Left ventricle myocardium inferior (tissue), 1 donor: ENCODE data around the gene TTC17. TPM values are rescaled to one million over a fixed set of nuclear protein-coding genes. Genes with fewer than 3 reads are reported as not detected.

Source experiments
- DNase-seq: peaks from one replicate; pipeline ENCODE4 v3.0.0-alpha.2; 2020
- H3K27ac ChIP-seq: fragments of 200-600 bp; replicated peaks from 2 replicates; pipeline ENCODE4 v1.8.0; 2021
- H3K27me3 ChIP-seq: fragments of 200-600 bp; 2 replicates; pipeline ENCODE4 v1.8.0; 2021; ENCODE audit warnings: low read depth
- H3K36me3 ChIP-seq: fragments of 200-600 bp; 2 replicates; pipeline ENCODE4 v1.8.0; 2021
- H3K4me1 ChIP-seq: fragments of 200-600 bp; 2 replicates; pipeline ENCODE4 v1.8.0; 2021
- H3K4me3 ChIP-seq: fragments of 200-600 bp; 2 replicates; pipeline ENCODE4 v1.8.0; 2021; ENCODE audit warnings: mild to moderate bottlenecking, moderate library complexity
- H3K9me3 ChIP-seq: fragments of 200-600 bp; replicated peaks from 2 replicates; pipeline ENCODE4 v1.8.0; 2021
- CTCF ChIP-seq: fragments of 200-600 bp; IDR thresholded peaks from 2 replicates; pipeline ENCODE4 v1.8.0; 2021; ENCODE audit warnings: antibody characterized with exemption, mild to moderate bottlenecking, borderline replicate concordance
- intact Hi-C: fragments of 100-400 bp; cut with micrococcal nuclease; formaldehyde crosslinking; loops from one replicate; pipeline ENCODE4 v1.11.0; 2022
- total RNA-seq: library from RNA; stranded (reverse); fragmentation: NEBNext Ultra II Directional; extraction: Animal tissue kit (Norgen Biotek cat#: 25700); gene quantifications from one replicate; pipeline ENCODE4 v1.2.1, GENCODE V29; 2021
- donor health status: DM: no; HTN: yes; CAD: no; lungs with severe emphysema.

TTC17 gene
- total RNA-seq, 1 donor from 2014 or later = 29.4 TPM

- Histone ChIP-seq H3K9me3 (no peaks in the 10 kb centered on the region), H3K27me3 (no peaks in the 10 kb centered on the region), H3K4me3 (no peak overlapping the region), H3K27ac (no peak overlapping the region), H3K36me3 (peaks cover 90% of the 10 kb centered on the region), H3K4me1 (peaks cover 7% of the 10 kb centered on the region)
- TF ChIP-seq CTCF = no peak
- intact Hi-C loops = no loop called here
- DNase-seq = no peak
Measured at GRCh38 chr11:43440486-43440885, 81.8 kb downstream of the TTC17 start.

- Histone ChIP-seq H3K36me3 (peaks cover 94% of the 10 kb centered on the region), H3K9me3 (no peaks in the 10 kb centered on the region), H3K4me1 (no peaks in the 10 kb centered on the region), H3K4me3 (no peak overlapping the region), H3K27ac (no peak overlapping the region), H3K27me3 (no peaks in the 10 kb centered on the region)
- DNase-seq = no peak
- TF ChIP-seq CTCF = no peak
- intact Hi-C loops = no loop called here
Measured at GRCh38 chr11:43443811-43444210, 85.1 kb downstream of the TTC17 start.

GRCh38 chr11:43447151-43447550 is 88.4 kb downstream of the TTC17 start:
- Histone ChIP-seq H3K4me3 (no peak overlapping the region), H3K4me1 (no peaks in the 10 kb centered on the region), H3K9me3 (no peaks in the 10 kb centered on the region), H3K27ac (no peak overlapping the region), H3K27me3 (no peaks in the 10 kb centered on the region), H3K36me3 (peaks cover 96% of the 10 kb centered on the region)
- no peak for TF ChIP-seq CTCF
- no peak for DNase-seq
- intact Hi-C loops = no loop called here

- no peak for TF ChIP-seq CTCF
- no peaks in the 10 kb centered on the region for H3K27me3 ChIP-seq
- no peaks in the 10 kb centered on the region for H3K4me1 ChIP-seq
- H3K9me3 ChIP-seq = no peaks in the 10 kb centered on the region
- DNase-seq = no peak
- peaks cover 83% of the 10 kb centered on the region for H3K36me3 ChIP-seq
- no peak overlapping the region for H3K4me3 ChIP-seq
- H3K27ac ChIP-seq = no peak overlapping the region
- intact Hi-C loops = no loop called here
Measured at GRCh38 chr11:43458486-43458885, 99.8 kb downstream of the TTC17 start.

GRCh38 chr11:43459246-43459645 is 100.5 kb downstream of the TTC17 start:
- Histone ChIP-seq H3K27me3 (no peaks in the 10 kb centered on the region), H3K27ac (no peak overlapping the region), H3K36me3 (peaks cover 83% of the 10 kb centered on the region), H3K4me3 (no peak overlapping the region), H3K4me1 (no peaks in the 10 kb centered on the region), H3K9me3 (no peaks in the 10 kb centered on the region)
- intact Hi-C loops = no loop called here
- DNase-seq = no peak
- TF ChIP-seq CTCF = no peak

GRCh38 chr11:43462359-43462758 is 103.6 kb downstream of the TTC17 start:
- no peak overlapping the region for H3K27ac ChIP-seq
- intact Hi-C loops = no loop called here
- no peaks in the 10 kb centered on the region for H3K4me1 ChIP-seq
- TF ChIP-seq CTCF = no peak
- H3K4me3 ChIP-seq = no peak overlapping the region
- H3K27me3 ChIP-seq = no peaks in the 10 kb centered on the region
- DNase-seq = no peak
- H3K36me3 ChIP-seq = peaks cover 92% of the 10 kb centered on the region
- peaks cover 5% of the 10 kb centered on the region for H3K9me3 ChIP-seq
